Adipocyte (in vitro differentiated cells): Measurements from ENCODE around the gene ALKBH4.
A peak's percentile ranks its signal among the peaks of the same experiment; 100 is the strongest.
"Not testable (repeated sequence)": the region's sequence is repeated elsewhere in the genome, so short reads cannot be mapped to it uniquely, and the experiment has no call there.

ENCODE experiments used
- DNase-seq: peaks from one replicate; pipeline ENCODE4 v3.0.0-alpha.2; 2015; ENCODE audit warnings: low read depth
- H3K27me3 ChIP-seq: replicated peaks from 2 replicates; pipeline ENCODE4 v1.7.0; 2013; ENCODE audit warnings: mild to moderate bottlenecking, low read length, moderate library complexity; ENCODE audit not compliant: control insufficient read depth, insufficient read depth
- H3K36me3 ChIP-seq: 2 replicates; pipeline ENCODE4 v1.7.0; 2013; ENCODE audit warnings: low read length, mild to moderate bottlenecking, moderate library complexity; ENCODE audit not compliant: control insufficient read depth, insufficient read depth, severe bottlenecking
- H3K4me1 ChIP-seq: 2 replicates; pipeline ENCODE4 v1.7.0; 2013; ENCODE audit warnings: mild to moderate bottlenecking, low read length, moderate library complexity; ENCODE audit not compliant: control insufficient read depth, insufficient read depth
- H3K4me3 ChIP-seq: 2 replicates; pipeline ENCODE4 v1.7.0; 2013; ENCODE audit warnings: mild to moderate bottlenecking, low read length, moderate library complexity
- H3K9ac ChIP-seq: 2 replicates; pipeline ENCODE4 v1.7.0; 2013; ENCODE audit warnings: mild to moderate bottlenecking, low read length, moderate library complexity
- H3K9me3 ChIP-seq: 2 replicates; pipeline ENCODE4 v1.7.0; 2013; ENCODE audit warnings: mild to moderate bottlenecking, low read length, moderate library complexity; ENCODE audit not compliant: control insufficient read depth

ALKBH4 gene

DNA sequence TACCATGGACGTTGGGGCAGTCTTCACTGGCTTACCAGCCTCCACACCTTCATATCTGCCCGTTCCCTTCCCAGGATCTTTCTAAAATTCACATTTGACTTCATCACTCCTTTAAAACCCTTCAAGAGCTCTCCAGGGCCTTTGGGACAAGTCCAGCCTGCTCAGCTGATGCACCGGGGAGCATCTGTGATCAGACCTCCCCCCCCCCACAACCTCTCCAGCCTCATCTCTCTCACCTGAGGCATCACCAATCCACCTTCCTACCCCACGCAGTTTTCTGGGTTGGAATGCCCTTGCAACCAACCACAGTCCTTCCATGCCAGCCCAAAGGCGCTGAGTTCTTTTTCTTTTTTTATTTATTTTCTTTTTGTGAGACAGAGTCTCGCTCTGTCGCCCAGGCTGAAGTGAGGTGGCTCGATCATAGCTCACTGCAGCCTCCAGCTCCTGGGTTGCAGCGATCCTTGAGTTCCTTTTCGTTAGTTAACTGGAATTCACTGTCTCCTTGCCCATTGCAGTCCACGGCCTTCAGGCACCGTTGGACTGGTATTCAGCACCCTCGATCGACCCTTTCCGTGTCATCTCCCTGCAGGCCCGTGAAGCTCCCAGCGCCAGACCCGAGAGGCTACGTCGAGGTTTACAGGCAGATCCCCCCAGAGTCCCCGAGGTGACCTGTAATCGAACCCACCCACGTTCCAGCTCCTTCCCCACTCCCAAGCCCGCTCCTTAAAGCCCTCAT, 654 bp downstream of the ALKBH4 start:
- Histone ChIP-seq H3K27me3 (no peaks in the 10 kb centered on the region), H3K36me3 (peaks cover 5% of the 10 kb centered on the region), H3K4me1 (peaks cover 16% of the 10 kb centered on the region), H3K9ac (peak overlapping the region; percentile 100), H3K4me3 (peak overlapping the region; percentile 100), H3K9me3 (no peaks in the 10 kb centered on the region)
- peak; percentile 41 for DNase-seq

DNA sequence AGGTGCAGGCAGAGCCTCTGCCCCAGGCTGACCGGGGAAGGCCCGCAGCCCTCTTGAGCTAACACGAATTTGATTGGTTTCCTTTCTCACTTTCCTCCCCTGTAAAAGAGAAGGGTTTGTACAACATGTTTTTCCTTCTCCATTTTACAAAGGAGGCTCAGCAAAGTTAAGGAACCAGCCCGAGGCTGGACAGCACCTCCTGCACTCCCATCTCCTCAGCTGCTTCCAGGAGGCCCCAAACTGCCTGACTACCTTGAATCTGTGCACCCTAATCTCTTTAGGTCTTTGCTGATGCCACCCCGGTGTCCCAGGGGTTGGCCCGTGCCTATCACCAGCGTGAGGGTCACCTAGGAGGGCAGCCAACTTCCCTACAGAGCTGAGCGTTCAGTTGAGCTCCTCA, 4.2 kb downstream of the ALKBH4 start:
- Histone ChIP-seq H3K9ac (no peak overlapping the region), H3K4me1 (peaks cover 10% of the 10 kb centered on the region), H3K9me3 (no peaks in the 10 kb centered on the region), H3K36me3 (peaks cover 28% of the 10 kb centered on the region), H3K4me3 (no peak overlapping the region), H3K27me3 (no peaks in the 10 kb centered on the region)
- no peak for DNase-seq

DNA sequence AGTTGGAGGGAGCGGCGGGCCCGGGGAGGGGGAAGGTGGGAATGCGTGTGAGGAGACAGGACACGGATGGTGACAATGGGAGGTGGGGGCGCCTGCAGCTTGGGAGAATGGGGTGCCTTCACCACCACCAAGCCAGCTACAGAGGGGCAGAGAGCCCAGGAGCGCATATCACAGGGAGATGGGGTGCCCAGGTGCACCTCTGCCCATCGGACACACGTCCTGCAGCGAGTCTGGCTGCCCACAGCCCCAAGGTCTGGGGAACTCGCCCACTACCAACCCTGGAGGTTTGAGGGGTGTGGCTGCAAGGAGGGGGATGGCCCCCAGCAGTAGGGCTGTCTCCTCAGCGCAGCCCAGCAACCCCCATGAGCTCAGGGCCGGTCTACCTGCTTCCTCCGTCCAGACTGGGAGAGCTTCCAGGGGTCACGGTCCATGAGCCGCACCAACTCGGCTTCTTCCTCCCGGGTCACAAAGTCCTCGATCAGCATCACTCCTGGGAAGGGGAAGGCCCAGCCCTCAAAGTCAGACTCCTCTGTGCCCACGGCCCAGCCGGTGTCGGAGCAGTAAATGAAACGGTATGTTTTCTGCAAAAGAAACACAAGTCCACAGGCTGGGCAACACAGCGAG, 5.3 kb downstream of the ALKBH4 start:
- no peak for DNase-seq
- Histone ChIP-seq H3K4me3 (no peak overlapping the region), H3K9me3 (no peaks in the 10 kb centered on the region), H3K27me3 (no peaks in the 10 kb centered on the region), H3K36me3 (peaks cover 28% of the 10 kb centered on the region), H3K9ac (no peak overlapping the region), H3K4me1 (peaks cover 9% of the 10 kb centered on the region)

DNA sequence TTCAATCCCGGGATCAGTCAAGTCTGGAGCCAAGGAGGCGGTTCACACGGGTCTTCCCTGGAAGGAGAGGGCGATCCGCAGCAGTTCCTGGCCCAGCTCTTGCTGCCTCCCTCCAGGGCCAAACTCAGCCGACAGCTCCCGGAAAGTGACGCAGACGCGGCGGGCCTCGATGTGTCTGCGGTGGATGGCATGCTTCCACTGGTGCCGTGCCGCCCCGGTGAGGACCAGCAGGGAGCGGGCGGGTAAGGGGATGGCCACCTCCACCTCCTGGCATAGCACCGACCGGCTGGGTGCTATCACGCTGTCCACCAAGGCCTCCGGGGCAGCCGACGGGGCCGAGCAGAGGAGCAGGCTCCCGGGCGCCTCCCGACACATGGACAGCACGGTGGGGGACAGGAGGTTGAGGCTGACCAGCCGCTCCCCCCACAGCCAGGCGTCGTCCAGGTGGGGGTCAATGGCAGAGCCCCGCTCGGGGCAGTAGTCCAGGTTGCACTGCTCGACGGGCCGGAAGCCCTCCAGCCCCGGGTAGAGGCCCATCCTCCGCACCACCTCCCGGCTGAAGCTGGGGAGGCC, 7.2 kb downstream of the ALKBH4 start:
- Histone ChIP-seq H3K27me3 (no peaks in the 10 kb centered on the region), H3K4me1 (no peaks in the 10 kb centered on the region), H3K36me3 (peaks cover 28% of the 10 kb centered on the region), H3K9ac (no peak overlapping the region), H3K9me3 (no peaks in the 10 kb centered on the region), H3K4me3 (no peak overlapping the region)
- no peak for DNase-seq

DNA sequence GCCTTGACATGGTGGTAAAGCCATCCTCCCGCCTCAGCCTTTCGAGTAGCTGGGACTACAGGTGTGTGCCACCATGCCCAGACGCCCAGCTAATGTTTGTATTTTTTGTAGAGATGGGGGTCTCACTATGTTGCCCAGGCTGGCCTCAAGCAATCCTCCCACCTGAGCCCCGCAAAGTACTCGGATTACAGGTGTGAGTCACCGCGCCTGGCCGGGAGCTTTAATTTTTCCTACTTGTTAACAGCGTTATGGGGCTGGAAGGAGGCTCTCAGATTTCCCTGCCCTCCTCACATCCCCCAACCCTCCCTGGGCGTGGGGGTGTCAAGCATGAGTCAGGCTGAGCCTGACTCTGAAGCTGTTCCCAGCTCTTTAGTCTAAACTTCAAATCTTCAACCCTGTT, 8.3 kb downstream of the ALKBH4 start:
- Histone ChIP-seq H3K9ac (no peak overlapping the region), H3K36me3 (peaks cover 28% of the 10 kb centered on the region), H3K27me3 (no peaks in the 10 kb centered on the region), H3K9me3 (no peaks in the 10 kb centered on the region), H3K4me1 (peaks cover 2% of the 10 kb centered on the region), H3K4me3 (no peak overlapping the region)
- peak; percentile 19 for DNase-seq

DNA sequence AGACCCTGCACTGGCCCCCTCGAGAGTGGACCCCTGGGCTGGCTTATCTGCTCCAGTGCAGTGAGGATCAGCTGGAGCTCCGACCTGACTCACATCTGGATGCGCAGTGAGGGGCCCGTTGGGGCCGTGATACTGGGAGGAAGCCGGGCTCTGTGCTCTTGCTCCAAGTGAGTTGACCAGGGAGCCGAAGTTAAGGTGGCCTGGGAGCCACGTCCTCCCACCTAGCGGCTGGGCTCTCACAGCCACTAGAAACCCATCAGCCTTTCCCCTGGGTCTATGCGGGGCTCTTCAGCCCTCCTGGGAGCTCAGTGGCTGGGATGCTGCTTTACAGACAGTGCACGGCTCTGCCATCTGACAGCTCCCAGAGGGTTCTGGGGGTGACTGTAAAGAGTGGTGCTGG, 9.1 kb downstream of the ALKBH4 start:
- Histone ChIP-seq H3K4me3 (no peak overlapping the region), H3K9me3 (no peaks in the 10 kb centered on the region), H3K27me3 (no peaks in the 10 kb centered on the region), H3K9ac (no peak overlapping the region), H3K4me1 (peaks cover 4% of the 10 kb centered on the region), H3K36me3 (peaks cover 28% of the 10 kb centered on the region)
- DNase-seq: no peak

DNA sequence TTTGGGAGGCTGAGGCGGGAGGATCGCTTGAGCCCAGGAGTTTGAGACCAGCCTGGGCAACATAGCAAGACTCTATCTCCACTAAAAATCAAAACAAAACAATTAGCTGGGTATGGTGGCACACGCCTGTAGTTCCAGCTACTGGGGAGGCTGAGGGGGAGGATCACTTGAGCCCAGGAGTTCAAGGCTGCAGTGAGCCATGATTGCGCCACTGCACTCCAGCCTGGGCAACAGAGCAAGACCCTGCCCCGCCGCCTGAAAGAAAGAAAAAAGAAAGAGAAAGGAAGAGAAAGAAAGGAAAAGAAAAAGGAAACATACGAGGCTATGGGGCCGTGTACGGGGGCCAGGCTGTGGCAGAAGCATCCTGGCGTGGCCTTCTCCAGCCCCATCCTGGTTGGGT, 9.7 kb downstream of the ALKBH4 start:
- not testable (repeated sequence) for H3K4me1 ChIP-seq, H3K9ac ChIP-seq, H3K4me3 ChIP-seq, H3K9me3 ChIP-seq, H3K27me3 ChIP-seq, DNase-seq
- H3K36me3 ChIP-seq: peaks cover 28% of the 10 kb centered on the region

DNA sequence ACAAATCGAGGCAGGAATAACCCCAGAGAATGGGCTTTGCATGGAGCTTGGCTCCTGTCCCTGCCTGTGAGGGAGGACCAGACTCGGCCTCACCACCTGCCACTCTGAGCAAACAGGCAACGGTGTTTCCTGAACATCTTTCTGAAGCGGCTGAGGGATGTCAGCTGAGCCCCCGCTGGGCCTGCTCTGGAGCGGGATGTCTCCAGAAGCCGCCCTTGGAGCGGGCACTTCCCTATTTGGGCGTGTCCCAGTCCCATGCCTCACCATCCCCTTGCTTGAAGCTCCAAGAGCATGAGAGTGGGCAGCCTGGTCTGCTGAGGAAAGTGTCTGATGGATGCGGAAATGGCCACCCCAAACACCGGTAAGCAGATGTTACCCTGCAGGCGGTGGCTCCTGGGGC, 10.2 kb downstream of the ALKBH4 start:
- Histone ChIP-seq H3K27me3 (no peaks in the 10 kb centered on the region), H3K36me3 (peaks cover 28% of the 10 kb centered on the region), H3K4me1 (peaks cover 4% of the 10 kb centered on the region), H3K9ac (no peak overlapping the region), H3K4me3 (no peak overlapping the region), H3K9me3 (no peaks in the 10 kb centered on the region)
- DNase-seq: no peak

DNA sequence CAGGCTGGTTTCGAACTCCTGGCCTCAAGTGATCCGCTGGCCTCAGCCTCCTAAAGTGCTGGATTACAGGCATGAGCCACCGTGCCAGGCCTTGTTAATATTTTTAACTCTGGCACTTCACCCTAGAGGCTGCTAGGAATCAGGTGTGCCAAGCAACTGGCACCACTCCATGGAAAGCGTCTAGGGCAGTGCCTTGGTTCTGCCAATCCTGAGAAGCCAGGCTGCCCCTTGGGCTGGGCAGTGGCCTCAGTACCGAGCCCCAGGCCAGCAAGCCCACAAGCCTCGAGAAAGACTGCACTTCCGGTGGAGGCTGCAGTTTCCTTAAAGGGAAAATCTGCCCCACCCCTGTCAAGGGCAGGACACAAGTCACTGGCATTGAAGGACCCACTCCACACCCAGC, 11.3 kb downstream of the ALKBH4 start:
- Histone ChIP-seq H3K4me3 (no peak overlapping the region), H3K27me3 (no peaks in the 10 kb centered on the region), H3K4me1 (peaks cover 4% of the 10 kb centered on the region), H3K9me3 (no peaks in the 10 kb centered on the region), H3K9ac (no peak overlapping the region), H3K36me3 (peaks cover 20% of the 10 kb centered on the region)
- no peak for DNase-seq

DNA sequence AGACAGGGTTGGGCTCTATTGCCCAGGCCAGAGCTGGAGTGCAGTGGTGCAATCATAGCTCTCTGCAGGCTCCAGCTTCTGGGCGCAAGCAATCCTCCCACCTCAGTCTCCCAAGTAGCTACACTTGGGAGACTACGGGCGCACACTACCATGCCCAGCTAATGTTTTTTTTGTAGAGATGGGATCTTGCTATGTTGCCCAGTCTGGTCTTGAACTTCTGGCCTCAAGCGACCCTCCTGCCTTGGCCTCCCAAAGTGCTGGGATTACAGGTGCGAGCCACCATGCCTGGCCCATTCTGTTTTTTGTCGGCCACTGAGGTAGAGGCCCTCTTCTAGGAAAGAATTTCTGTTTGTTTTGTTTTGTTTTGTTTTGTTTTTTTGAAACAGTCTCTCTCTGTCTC, 12.2 kb downstream of the ALKBH4 start:
- DNase-seq: no peak
- H3K36me3 ChIP-seq: peaks cover 14% of the 10 kb centered on the region
- no peak overlapping the region for H3K9ac ChIP-seq
- H3K9me3 ChIP-seq: no peaks in the 10 kb centered on the region
- H3K4me3 ChIP-seq: no peak overlapping the region
- H3K4me1 ChIP-seq: peaks cover 4% of the 10 kb centered on the region
- H3K27me3 ChIP-seq: no peaks in the 10 kb centered on the region

DNA sequence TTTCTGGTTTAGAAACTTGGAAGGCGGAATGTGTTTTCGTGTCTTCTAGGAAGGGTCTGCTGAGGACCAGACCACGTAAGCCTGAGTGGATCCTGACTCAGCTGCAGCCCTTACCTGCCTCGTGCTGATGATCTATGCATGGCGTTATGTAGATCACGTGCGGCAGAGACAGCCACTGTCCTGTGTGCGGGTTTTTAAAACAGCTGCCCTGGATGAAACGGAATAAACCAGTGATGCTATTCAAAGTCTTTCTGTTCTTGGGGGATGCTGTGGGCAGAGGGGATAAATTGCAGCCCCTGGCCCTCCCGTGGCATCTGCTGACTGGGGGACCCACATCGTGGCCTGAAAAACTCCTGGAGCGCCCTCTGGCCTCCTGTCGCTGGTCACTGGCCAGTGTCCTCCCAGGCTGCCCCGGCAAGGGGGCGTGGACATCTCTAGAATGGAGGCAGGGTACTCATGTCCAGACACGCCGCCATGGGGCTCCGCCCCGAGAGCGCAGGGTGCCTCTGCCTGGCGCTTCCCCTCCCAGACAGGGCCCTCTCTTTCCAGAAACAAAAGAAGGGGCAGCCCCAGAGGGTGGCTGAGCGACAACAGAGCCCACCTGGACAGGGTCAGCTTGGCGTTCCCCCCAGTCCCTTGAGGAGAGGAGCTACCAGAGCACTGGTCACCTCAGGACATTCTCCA, 13.2 kb downstream of the ALKBH4 start:
- peaks cover 13% of the 10 kb centered on the region for H3K36me3 ChIP-seq
- no peak for DNase-seq
- H3K9ac ChIP-seq: no peak overlapping the region
- peak overlapping the region; percentile 23 for H3K4me3 ChIP-seq
- no peaks in the 10 kb centered on the region for H3K9me3 ChIP-seq
- H3K4me1 ChIP-seq: peaks cover 4% of the 10 kb centered on the region
- H3K27me3 ChIP-seq: no peaks in the 10 kb centered on the region
